NT2/D1 (cell line): ENCODE results near the gene ASB8.

Source experiments
- YY1 ChIP-seq: IDR thresholded peaks from 2 replicates; pipeline ENCODE4 v1.6.1; 2011; ENCODE audit not compliant: insufficient read length, insufficient read depth
- ZNF274 ChIP-seq: IDR thresholded peaks from 2 replicates; pipeline ENCODE4 v1.6.1; 2011; ENCODE audit warnings: mild to moderate bottlenecking, low read depth, low read length

GRCh38 chr12:48115957-48116356 is 41.4 kb downstream of the ASB8 start:
- TF ChIP-seq ZNF274: no peak
- no peak for TF ChIP-seq YY1
